Pons (tissue), 1 donor: ENCODE measurements around the gene EML6.

Experiments used
- DNase-seq: peaks from one replicate; pipeline ENCODE4 v3.0.0-alpha.2; 2016; ENCODE audit warnings: low spot score

EML6 gene

GRCh38 chr2:54999182-54999581, 275.7 kb downstream of the EML6 start:
- DNase-seq, result peak; percentile 49

- DNase-seq, result no peak
Observed at GRCh38 chr2:55000341-55000740, 276.9 kb downstream of the EML6 start.

- no peak for DNase-seq
Observed at GRCh38 chr2:55001716-55002115, 278.3 kb downstream of the EML6 start.

- DNase-seq, result no peak
Observed at GRCh38 chr2:55003706-55004639, 280.5 kb downstream of the EML6 start.

- DNase-seq, result no peak
Observed at GRCh38 chr2:55006306-55006705, 282.8 kb downstream of the EML6 start.

- no peak for DNase-seq
Observed at GRCh38 chr2:55009277-55010060, 286.0 kb downstream of the EML6 start.

- peak; percentile 85 for DNase-seq
Observed at GRCh38 chr2:55010149-55010591, 286.7 kb downstream of the EML6 start.

- peak; percentile 30 for DNase-seq
Observed at GRCh38 chr2:55010915-55011314, 287.5 kb downstream of the EML6 start.

- DNase-seq, result peak; percentile 31
Observed at GRCh38 chr2:55011831-55012671, 288.6 kb downstream of the EML6 start.

- no peak for DNase-seq
Observed at GRCh38 chr2:55012672-55013484, 289.4 kb downstream of the EML6 start.

GRCh38 chr2:55013936-55014335, 290.5 kb downstream of the EML6 start:
- no peak for DNase-seq

GRCh38 chr2:55014962-55015939, 291.8 kb downstream of the EML6 start:
- peak; percentile 87 for DNase-seq

GRCh38 chr2:55017428-55017827, 294.0 kb downstream of the EML6 start:
- no peak for DNase-seq

- no peak for DNase-seq
Observed at GRCh38 chr2:55017880-55018279, 294.4 kb downstream of the EML6 start.

- no peak for DNase-seq
Observed at GRCh38 chr2:55018619-55019018, 295.2 kb downstream of the EML6 start.

GRCh38 chr2:55019526-55020258, 296.2 kb downstream of the EML6 start:
- DNase-seq, result peak; percentile 78
